ENCODE results near the gene LRRC4C. TPM values are rescaled to one million over a fixed set of nuclear protein-coding genes. Genes with fewer than 3 reads are reported as not detected.

Gene LRRC4C
- total RNA-seq, 1 donor from 2014 or later, result not detected

GRCh38 chr11:41494716-41495115, 35.3 kb upstream of the LRRC4C start:
- DNase-seq (ENCODE audit: low spot score in 2 of 2), result no peak
- no peaks in the 10 kb centered on the region for H3K36me3 ChIP-seq
- TF ChIP-seq CTCF (IDR thresholded peaks at IDR 0.05), result no peak
- intact Hi-C loops (cut with DNase I), result no loop called here
- no peaks in the 10 kb centered on the region for H3K9me3 ChIP-seq
- H3K4me1 ChIP-seq, result no peaks in the 10 kb centered on the region
- H3K4me3 ChIP-seq, result no peak overlapping the region
- H3K27ac ChIP-seq, result no peak overlapping the region
- H3K27me3 ChIP-seq, result no peaks in the 10 kb centered on the region

- TF ChIP-seq CTCF (IDR thresholded peaks at IDR 0.05), result no peak
Measured at GRCh38 chr11:41486424-41486823, 27.0 kb upstream of the LRRC4C start.

GRCh38 chr11:41483956-41484355, 24.5 kb upstream of the LRRC4C start:
- Histone ChIP-seq H3K4me1 (no peaks in the 10 kb centered on the region), H3K36me3 (no peaks in the 10 kb centered on the region), H3K27ac (no peak overlapping the region), H3K9me3 (peaks cover 0 to 7% of the 10 kb centered on the region in 2 donors), H3K4me3 (no peak overlapping the region), H3K27me3 (no peaks in the 10 kb centered on the region)
- no peak for DNase-seq (ENCODE audit: low spot score in 2 of 2)
- no peak for TF ChIP-seq CTCF (IDR thresholded peaks at IDR 0.05)
- intact Hi-C loops (cut with DNase I), result no loop called here

More at GRCh38 chr11:41486424-41486823, 27.0 kb upstream of the LRRC4C start:
- H3K4me3 ChIP-seq, result no peak overlapping the region
- H3K9me3 ChIP-seq, result no peaks in the 10 kb centered on the region
- H3K27ac ChIP-seq, result no peak overlapping the region
- H3K4me1 ChIP-seq, result no peaks in the 10 kb centered on the region
- H3K36me3 ChIP-seq, result no peaks in the 10 kb centered on the region
- no peaks in the 10 kb centered on the region for H3K27me3 ChIP-seq
- DNase-seq (ENCODE audit: low spot score in 2 of 2), result no peak
- intact Hi-C loops (cut with DNase I), result no loop called here

GRCh38 chr11:41479179-41479578, 19.7 kb upstream of the LRRC4C start:
- intact Hi-C loops (cut with DNase I), result no loop called here
- Histone ChIP-seq H3K4me1 (no peaks in the 10 kb centered on the region), H3K27me3 (no peaks in the 10 kb centered on the region), H3K9me3 (peaks cover 0 to 9% of the 10 kb centered on the region in 2 donors), H3K4me3 (no peak overlapping the region), H3K27ac (no peak overlapping the region), H3K36me3 (no peaks in the 10 kb centered on the region)
- DNase-seq (ENCODE audit: low spot score in 2 of 2), result no peak
- no peak for TF ChIP-seq CTCF (IDR thresholded peaks at IDR 0.05)

GRCh38 chr11:41461057-41461681, 1.7 kb upstream of the LRRC4C start:
- peak in 2 of 3 experiments; percentile 31 to 47 for TF ChIP-seq CTCF (IDR thresholded peaks at IDR 0.05)
- H3K36me3 ChIP-seq, result no peaks in the 10 kb centered on the region
- no peak overlapping the region for H3K27ac ChIP-seq
- intact Hi-C loops (cut with DNase I), result no loop called here
- no peaks in the 10 kb centered on the region for H3K4me1 ChIP-seq
- no peak overlapping the region for H3K4me3 ChIP-seq
- no peak for DNase-seq (ENCODE audit: low spot score in 2 of 2)
- H3K27me3 ChIP-seq, result no peaks in the 10 kb centered on the region
- H3K9me3 ChIP-seq, result no peaks in the 10 kb centered on the region

GRCh38 chr11:41458641-41459040, 811 bp downstream of the LRRC4C start:
- no peak for TF ChIP-seq CTCF (IDR thresholded peaks at IDR 0.05)
- no peaks in the 10 kb centered on the region for H3K36me3 ChIP-seq
- H3K27ac ChIP-seq, result no peak overlapping the region
- peak overlapping the region in 1 of 2 donors; percentile 26 for H3K4me3 ChIP-seq
- no peak for DNase-seq (ENCODE audit: low spot score in 2 of 2)
- H3K27me3 ChIP-seq, result no peaks in the 10 kb centered on the region
- intact Hi-C loops (cut with DNase I), result no loop called here
- no peaks in the 10 kb centered on the region for H3K9me3 ChIP-seq
- no peaks in the 10 kb centered on the region for H3K4me1 ChIP-seq

Data from ascending aorta (tissue), 2 donors.